Heart right ventricle (tissue), 16 donors: Measurements from ENCODE around the gene BIRC7. TPM values are rescaled to one million over a fixed set of nuclear protein-coding genes. Genes with fewer than 3 reads are reported as not detected.

Experiments
- ATAC-seq, 8 donors: fragments of 200-7000 bp; cut with Tn5 transposase; one replicate each; pipeline ENCODE4 v1.9.1; 2020; ENCODE audit warnings: mild to moderate bottlenecking in 8 of 8, moderate library complexity in 8 of 8, moderate number of reproducible peaks in 1 of 8
- DNase-seq, 2 donors: peaks; one replicate each; pipeline ENCODE4 v3.0.0-alpha.2; 2020
- H3K27ac ChIP-seq, 10 donors: fragments of 200-600 bp; sonication (generic) in 2 of 10; one replicate each; pipeline versions ENCODE4 v1.5.0 to v1.8.0; 2020 to 2022; ENCODE audit warnings: mild to moderate bottlenecking in 3 of 10
- H3K27me3 ChIP-seq, 7 donors: fragments of 200-600 bp; one replicate each; pipeline ENCODE4 v1.8.0; 2021 to 2022; ENCODE audit warnings: mild to moderate bottlenecking in 2 of 7
- H3K36me3 ChIP-seq, 9 donors: fragments of 200-600 bp; sonication (generic) in 1 of 9; one replicate each; pipeline versions ENCODE4 v1.5.0 to v1.8.0; 2020 to 2022; ENCODE audit warnings: mild to moderate bottlenecking in 2 of 9
- H3K4me1 ChIP-seq, 9 donors: fragments of 200-600 bp; sonication (generic) in 1 of 9; one replicate each; pipeline versions ENCODE4 v1.5.0 to v1.8.0; 2020 to 2022; ENCODE audit warnings: mild to moderate bottlenecking in 4 of 9
- H3K4me3 ChIP-seq, 10 donors: fragments of 200-600 bp; sonication (generic) in 2 of 10; one replicate each; pipeline versions ENCODE4 v1.5.0 to v1.8.0; 2020 to 2022; ENCODE audit warnings: mild to moderate bottlenecking in 7 of 10, moderate library complexity in 2 of 10
- H3K9me3 ChIP-seq, 11 donors: fragments of 200-600 bp in 10 of 11; sonication (generic) in 2 of 11; one replicate each; pipeline versions ENCODE4 v1.5.0 to v1.8.0; 2013 to 2022; ENCODE audit warnings: mild to moderate bottlenecking in 2 of 11, control low read depth in 1 of 11, moderate library complexity in 1 of 11
- WGBS, 2 donors: extraction: QIAGEN DNeasy Blood & Tissue Kit; methylation state at CpG; one replicate each; pipeline ENCODE4 v1.1.7; 2013; ENCODE audit warnings: inconsistent platforms in 1 of 2; 5-methylcytosine and 5-hydroxymethylcytosine counted together
- intact Hi-C, 10 donors: fragments of 100-400 bp; cut with DNase I; formaldehyde crosslinking; loops; one replicate each; pipeline versions ENCODE4 v1.11.1 to v1.14.2; 2022
- polyA plus RNA-seq, 2 donors: library from polyadenylated mRNA; stranded (reverse); fragments of 200-250 nt; gene quantifications; one replicate each; pipeline ENCODE4 v1.2.3, GENCODE V29; 2013
- total RNA-seq, 10 donors: library from RNA; stranded (reverse); fragmentation: NEBNext Ultra II Directional in 3 of 10; extraction: Animal tissue kit (Norgen Biotek cat#: 25700) in 3 of 10; gene quantifications; one replicate each; pipeline versions ENCODE4 v1.2.1 to v1.2.4, GENCODE V29; 2021 to 2023
- TF ChIP-seq, protein P1 (sequence below), 9 donors: fragments of 200-600 bp; sonication (generic) in 2 of 9; IDR thresholded peaks; one replicate each; pipeline versions ENCODE4 v1.5.0 to v1.8.0; 2021 to 2022; ENCODE audit warnings: antibody characterized with exemption in 9 of 9, mild to moderate bottlenecking in 5 of 9, moderate library complexity in 1 of 9
- donor health status: Arrhythmogenic right ventricular cardiomyopathy.
- donor health status: ischemic (EF 13 %, LVEDD 7.1; RV severe dilation, severe dysfunction).
- donor health status: healthy with polysubstance abuse.
- donor health status: DM: no; HTN: yes; CAD: no.
- donor health status: DM: no; HTN: no; CAD: no.
- donor health status: ischemic (EF 25% LVEDD 6.9; RV normal size, moderate dysfunction).
- donor health status: ischemic (EF 25% LVEDD 5.7; RV mildly dilated, moderate dysfunction).
- donor health status: healthy.
- donor health status: DM: yes; HTN: yes; CAD: no.
- donor health status: Ischemic cardiomyopathy.
- donor health status: ischemic (EF 35%, LVEDD 5.7; RV mildly dilated, moderate dysfunction).
- donor health status: nonischemic (EF 11% LVEDD 7.7; RV severe dilation, severe dysfunction).
- donor health status: DM: yes; HTN: yes; CAD: no.
- donor health status: PGD.
- donor health status: ischemic (EF 29% LVEDD 5.4; RV normal size, mild dysfunction).
- donor health status: nonischemic (EF 23%, LVEDD 6.1; RV moderate dilation, normal function).

Gene BIRC7
- total and polyA plus RNA-seq, 12 donors, result 0.21 to 2.1 (median 0.37) TPM; not detected in 7

DNA sequence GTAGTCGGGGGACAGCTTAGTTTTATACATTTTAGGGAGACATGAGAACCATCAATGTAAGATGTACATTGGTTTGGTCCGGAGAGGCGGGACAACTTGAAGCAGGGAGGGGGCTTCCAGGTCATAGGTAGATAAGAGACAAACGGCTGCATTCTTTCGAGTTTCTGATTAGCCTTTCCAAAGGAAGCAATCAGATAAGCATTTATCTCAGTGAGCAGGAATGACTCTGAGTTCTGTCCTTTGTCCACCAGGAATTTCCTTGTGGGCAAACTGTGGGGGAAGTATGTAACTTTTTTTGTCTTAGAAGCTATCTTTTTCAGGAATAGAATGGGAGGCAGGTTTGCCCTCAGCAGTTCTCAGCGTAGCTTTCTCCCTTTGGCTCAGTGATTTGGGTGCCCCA is 21.2 kb upstream of the BIRC7 start:
- H3K27ac ChIP-seq, result no peak overlapping the region
- no peak for DNase-seq
- H3K4me1 ChIP-seq, result peaks cover 15 to 55% (median 49%) of the 10 kb centered on the region in 9 donors
- peaks cover 0 to 54% (median 26%) of the 10 kb centered on the region in 9 donors for H3K36me3 ChIP-seq
- no peaks in the 10 kb centered on the region for H3K9me3 ChIP-seq
- peaks cover 0 to 5% (median 0%) of the 10 kb centered on the region in 7 donors for H3K27me3 ChIP-seq
- peak overlapping the region in 8 of 10 donors; percentile 72 to 98 (median 94) for H3K4me3 ChIP-seq
- WGBS, 2 donors, result 64 to 65% methylated on average over 6 of the region's 6 CpGs
- intact Hi-C loops, result no loop called here
- TF ChIP-seq, protein P1, sequence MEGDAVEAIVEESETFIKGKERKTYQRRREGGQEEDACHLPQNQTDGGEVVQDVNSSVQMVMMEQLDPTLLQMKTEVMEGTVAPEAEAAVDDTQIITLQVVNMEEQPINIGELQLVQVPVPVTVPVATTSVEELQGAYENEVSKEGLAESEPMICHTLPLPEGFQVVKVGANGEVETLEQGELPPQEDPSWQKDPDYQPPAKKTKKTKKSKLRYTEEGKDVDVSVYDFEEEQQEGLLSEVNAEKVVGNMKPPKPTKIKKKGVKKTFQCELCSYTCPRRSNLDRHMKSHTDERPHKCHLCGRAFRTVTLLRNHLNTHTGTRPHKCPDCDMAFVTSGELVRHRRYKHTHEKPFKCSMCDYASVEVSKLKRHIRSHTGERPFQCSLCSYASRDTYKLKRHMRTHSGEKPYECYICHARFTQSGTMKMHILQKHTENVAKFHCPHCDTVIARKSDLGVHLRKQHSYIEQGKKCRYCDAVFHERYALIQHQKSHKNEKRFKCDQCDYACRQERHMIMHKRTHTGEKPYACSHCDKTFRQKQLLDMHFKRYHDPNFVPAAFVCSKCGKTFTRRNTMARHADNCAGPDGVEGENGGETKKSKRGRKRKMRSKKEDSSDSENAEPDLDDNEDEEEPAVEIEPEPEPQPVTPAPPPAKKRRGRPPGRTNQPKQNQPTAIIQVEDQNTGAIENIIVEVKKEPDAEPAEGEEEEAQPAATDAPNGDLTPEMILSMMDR (IDR thresholded peaks at IDR 0.05), result no peak
- no peak for ATAC-seq

DNA sequence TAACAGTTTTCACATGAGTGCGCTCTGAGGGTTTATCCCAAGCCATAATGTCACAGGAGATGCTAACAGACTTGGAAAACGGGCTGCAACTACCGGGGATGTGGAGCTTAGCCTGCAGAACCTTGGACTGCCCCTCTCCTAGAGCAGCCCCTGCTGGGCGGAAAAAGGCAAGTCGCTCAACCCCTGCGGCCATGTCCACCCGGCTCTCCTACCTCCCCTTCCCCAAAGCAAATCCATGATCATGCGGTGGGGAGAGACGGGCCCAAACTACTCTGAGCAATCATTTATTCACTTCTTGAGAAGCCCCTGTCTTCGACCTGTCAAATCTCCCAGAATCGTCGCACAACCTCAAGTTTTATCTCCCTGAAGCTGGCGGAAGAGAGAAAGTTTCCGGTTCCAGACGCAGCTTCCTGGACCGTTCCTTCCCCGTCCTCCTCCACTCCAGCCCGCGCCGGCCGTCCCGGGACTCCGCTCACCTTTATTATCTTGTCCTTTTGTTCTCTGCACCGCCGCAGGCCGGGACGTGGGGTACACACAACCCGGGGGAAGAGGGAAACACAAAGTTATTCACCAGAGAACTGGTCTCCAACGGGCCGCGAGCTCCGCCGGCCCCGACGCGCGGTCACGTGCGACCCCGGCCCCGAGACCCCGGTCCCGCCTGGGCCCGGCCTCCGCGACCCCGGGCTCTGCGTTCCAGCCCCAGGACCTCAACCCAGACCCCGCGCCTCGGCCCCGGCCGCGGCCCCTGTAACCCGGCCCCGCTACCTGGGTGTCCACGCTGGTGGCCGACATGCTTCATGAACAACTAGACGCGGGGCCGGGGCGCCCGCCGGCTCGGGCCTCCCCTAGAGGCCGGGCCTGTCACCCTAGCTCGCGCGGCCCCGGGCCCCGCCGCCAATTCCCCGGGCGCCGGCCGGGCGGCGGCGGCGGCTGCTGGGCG is 20.3 kb upstream of the BIRC7 start:
- TF ChIP-seq, protein P1 (IDR thresholded peaks at IDR 0.05), result peak in 6 of 9 donors; percentile 12 to 46 (median 34)
- H3K9me3 ChIP-seq, result no peaks in the 10 kb centered on the region
- intact Hi-C loops, result loop anchor here in 1 of 10 donors (5.0 kb wide), 1 partner anchor 57 kb away; the partner anchor contains the start of gene ARFGAP1
- peak overlapping the region; percentile 61 to 92 (median 84) for H3K27ac ChIP-seq
- H3K27me3 ChIP-seq, result peaks cover 0 to 5% (median 0%) of the 10 kb centered on the region in 7 donors
- H3K4me1 ChIP-seq, result peaks cover 15 to 51% (median 44%) of the 10 kb centered on the region in 9 donors
- ATAC-seq (no peak), DNase-seq (no peak)
- H3K4me3 ChIP-seq, result peak overlapping the region; percentile 72 to 98 (median 94)
- peaks cover 0 to 45% (median 26%) of the 10 kb centered on the region in 9 donors for H3K36me3 ChIP-seq
- 3 to 4% methylated on average over 59 to 81 of the region's 81 CpGs for WGBS, 2 donors

DNA sequence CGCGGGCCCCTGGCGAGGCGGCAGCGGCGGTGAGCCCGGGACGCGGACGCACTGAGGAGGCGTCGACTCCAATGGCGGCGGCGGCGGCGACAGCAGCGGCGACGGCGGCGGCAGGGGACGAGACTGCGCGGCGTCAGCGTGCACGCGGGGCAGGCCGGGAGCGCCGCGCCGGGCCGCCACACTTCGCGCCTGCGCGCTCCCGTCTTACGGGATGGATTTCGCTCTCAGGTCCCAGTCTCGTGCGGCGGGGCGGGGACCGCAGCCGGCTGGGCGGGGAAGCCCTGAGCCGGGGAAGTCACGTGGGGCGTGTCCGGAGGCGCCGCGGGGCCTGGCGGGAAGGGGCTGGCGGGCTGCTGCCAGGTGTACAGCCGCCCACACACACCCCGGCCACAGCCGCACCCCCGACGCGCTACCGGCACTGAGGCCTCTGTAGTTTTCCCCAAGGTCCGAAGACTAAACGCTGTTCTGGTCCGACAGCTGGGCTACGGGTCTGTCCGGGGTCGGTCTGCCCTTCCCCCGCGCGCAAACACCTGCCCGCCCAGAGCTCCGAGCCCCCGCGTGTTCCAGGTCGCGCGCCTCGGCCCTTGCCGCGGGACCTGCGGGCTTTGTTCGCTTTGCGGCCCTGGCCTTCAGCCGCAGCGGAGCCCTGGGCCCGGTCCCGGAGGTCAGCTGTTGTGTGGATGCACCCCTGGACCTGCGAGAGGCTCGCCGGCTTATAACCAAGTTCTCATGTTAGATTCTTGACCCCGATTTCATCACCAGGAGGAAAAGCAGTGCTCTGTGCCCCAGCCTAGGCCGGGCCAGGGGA is 19.5 kb upstream of the BIRC7 start, which contains the start of gene YTHDF1:
YTHDF1 (minus strand) TSS at position 91 of the 808 bp plus-strand sequence. CDS start 239 bp downstream, outside the sequence.
- H3K4me1 ChIP-seq, result peaks cover 15 to 48% (median 40%) of the 10 kb centered on the region in 9 donors
- H3K27ac ChIP-seq, result peak within 1 kb of the TSS; percentile 66 to 93 (median 85)
- H3K4me3 ChIP-seq, result peak within 1 kb of the TSS; percentile 72 to 98 (median 94)
- DNase-seq (peak; percentile 95 to 97), ATAC-seq (peak; percentile 97 to 99 (median 98))
- TF ChIP-seq, protein P1 (IDR thresholded peaks at IDR 0.05), result no peak
- intact Hi-C loops, result loop anchor here in 1 of 10 donors (5.0 kb wide), 1 partner anchor 56 kb away; the partner anchor contains the start of gene ARFGAP1
- H3K27me3 ChIP-seq, result peaks cover 0 to 9% (median 0%) of the 10 kb centered on the region in 7 donors
- peaks cover 0 to 37% (median 19%) of the 10 kb centered on the region in 9 donors for H3K36me3 ChIP-seq
- 1% methylated on average over 86 to 96 of the region's 96 CpGs for WGBS, 2 donors
- no peaks in the 10 kb centered on the region for H3K9me3 ChIP-seq
